OCI-LY1 (cell line): Measurements from ENCODE around the gene BRCA1.

ENCODE experiments used
- EZH2 ChIP-seq: fragments of 200-600 bp; sonication (generic), shearing (Covaris generic); IDR thresholded peaks from 2 replicates; pipeline ENCODE4 v1.8.0; 2017; ENCODE audit warnings: borderline replicate concordance, mixed run types, mild to moderate bottlenecking, antibody characterized with exemption, low read length, moderate library complexity, mixed read lengths
- TF ChIP-seq, protein P1 (sequence below): fragments of 200-600 bp; sonication (generic), shearing (Covaris generic); IDR thresholded peaks from 2 replicates; pipeline ENCODE4 v1.5.1; 2017; ENCODE audit warnings: mild to moderate bottlenecking, antibody characterized with exemption, low read length, moderate library complexity, mixed read lengths

DNA sequence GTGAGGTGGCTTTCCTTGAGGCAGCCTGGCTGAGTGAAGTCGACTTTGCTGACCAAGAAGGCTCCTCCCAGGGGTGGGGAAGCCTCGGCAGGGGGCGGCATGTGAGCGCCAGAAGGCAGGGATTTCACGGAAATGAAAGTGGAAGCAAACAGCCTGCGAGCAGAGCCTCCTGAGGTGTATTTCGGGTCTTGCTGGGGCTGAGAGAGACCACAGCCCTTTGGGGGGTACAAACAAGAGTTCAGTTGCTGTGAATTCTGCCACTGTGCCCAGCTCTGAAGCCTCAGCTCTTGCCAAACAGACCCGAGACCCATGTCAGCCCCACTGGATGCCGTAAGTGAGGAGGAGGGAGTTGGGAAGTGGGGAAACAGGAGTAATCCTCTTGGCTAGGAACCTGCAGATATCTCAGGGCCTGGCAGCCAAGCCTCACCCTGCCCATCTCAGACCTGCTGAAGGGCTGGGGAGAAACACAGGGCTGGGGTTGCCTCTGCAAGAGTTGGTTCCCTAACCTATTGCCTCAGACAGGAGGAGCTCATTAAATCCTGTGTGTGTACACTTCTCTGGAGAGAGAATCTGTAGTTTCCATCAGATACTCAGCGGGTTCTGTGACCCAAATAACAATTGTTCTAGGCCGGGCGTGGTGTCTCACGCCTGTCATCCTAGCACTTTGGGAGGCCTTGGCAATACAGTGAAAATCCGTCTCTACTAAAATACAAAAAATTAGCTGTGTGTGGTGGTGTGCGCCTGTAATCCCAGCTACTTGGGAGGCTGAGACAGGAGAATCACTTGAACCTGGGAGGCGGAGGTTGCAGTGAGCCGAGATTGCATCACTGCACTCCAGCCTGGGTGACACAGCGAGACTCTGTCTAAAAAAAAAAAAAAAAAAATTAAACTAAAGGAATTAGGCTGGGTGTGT is 118.3 kb downstream of the BRCA1 start, which contains the start of gene IFI35:
- TF ChIP-seq, protein P1, sequence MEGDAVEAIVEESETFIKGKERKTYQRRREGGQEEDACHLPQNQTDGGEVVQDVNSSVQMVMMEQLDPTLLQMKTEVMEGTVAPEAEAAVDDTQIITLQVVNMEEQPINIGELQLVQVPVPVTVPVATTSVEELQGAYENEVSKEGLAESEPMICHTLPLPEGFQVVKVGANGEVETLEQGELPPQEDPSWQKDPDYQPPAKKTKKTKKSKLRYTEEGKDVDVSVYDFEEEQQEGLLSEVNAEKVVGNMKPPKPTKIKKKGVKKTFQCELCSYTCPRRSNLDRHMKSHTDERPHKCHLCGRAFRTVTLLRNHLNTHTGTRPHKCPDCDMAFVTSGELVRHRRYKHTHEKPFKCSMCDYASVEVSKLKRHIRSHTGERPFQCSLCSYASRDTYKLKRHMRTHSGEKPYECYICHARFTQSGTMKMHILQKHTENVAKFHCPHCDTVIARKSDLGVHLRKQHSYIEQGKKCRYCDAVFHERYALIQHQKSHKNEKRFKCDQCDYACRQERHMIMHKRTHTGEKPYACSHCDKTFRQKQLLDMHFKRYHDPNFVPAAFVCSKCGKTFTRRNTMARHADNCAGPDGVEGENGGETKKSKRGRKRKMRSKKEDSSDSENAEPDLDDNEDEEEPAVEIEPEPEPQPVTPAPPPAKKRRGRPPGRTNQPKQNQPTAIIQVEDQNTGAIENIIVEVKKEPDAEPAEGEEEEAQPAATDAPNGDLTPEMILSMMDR = peak; percentile 53; the same call in 1 of the 2 replicates
- no peak for TF ChIP-seq EZH2
